Fibroblast of mammary gland (primary cell): Measurements from ENCODE around the gene DDX1.

Experiments
- DNase-seq: peaks from one replicate; pipeline ENCODE4 v3.0.0-alpha.2; 2010; ENCODE audit warnings: low read depth
- H3K4me3 ChIP-seq: 2 replicates; pipeline ENCODE4 v1.5.1; 2011; ENCODE audit warnings: low read depth, mild to moderate bottlenecking, low read length, moderate library complexity; ENCODE audit not compliant: control insufficient read depth
- CTCF ChIP-seq: conservative IDR thresholded peaks from 2 replicates; pipeline ENCODE4 v1.5.1; 2011; ENCODE audit warnings: low read depth, low read length, inconsistent platforms; ENCODE audit not compliant: control insufficient read depth, insufficient read depth

DDX1 gene

GRCh38 chr2:15556311-15556930 is 35.2 kb upstream of the DDX1 start:
- no peak for DNase-seq
- TF ChIP-seq CTCF: no peak
- H3K4me3 ChIP-seq: no peak overlapping the region

- TF ChIP-seq CTCF: no peak
- no peak overlapping the region for H3K4me3 ChIP-seq
- DNase-seq: no peak
These were observed 33.8 kb upstream of the DDX1 start for GRCh38 chr2:15557887-15558311.

DNA sequence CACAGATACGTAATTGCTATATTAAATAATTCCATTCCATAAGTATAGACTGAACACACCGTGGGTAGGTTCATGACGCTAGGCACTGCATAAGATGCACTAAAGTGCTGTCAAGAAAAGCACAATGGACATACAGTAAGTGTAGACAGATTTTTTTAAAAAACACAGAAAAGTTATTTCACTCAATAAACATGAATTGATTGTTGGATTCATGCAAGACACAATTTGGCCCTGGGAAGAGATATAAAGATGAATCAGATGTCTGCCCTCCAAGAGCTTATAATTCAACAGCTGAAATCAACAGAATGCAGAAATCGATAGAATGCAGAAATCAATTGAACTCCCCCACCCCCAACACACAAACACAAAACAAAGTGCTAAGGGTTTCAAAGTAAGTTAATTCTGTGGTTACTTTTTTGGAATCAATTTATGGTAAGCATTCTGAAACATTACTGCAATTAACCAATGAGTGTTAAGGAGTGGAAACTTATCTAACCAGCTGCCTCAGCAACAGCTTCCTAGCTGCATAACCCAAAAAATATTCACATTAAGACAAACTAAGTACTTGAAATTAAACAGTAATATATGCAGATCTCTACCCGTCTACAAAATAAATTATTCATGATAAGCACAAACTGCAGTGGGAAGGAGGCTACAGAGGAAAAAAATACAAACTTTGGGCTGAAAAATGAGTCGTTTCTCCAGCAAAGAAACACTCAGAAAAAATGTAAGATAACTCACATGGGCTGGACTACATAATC is 32.1 kb upstream of the DDX1 start:
- TF ChIP-seq CTCF: no peak
- H3K4me3 ChIP-seq: peak overlapping the region; percentile 85
- no peak for DNase-seq

DNA sequence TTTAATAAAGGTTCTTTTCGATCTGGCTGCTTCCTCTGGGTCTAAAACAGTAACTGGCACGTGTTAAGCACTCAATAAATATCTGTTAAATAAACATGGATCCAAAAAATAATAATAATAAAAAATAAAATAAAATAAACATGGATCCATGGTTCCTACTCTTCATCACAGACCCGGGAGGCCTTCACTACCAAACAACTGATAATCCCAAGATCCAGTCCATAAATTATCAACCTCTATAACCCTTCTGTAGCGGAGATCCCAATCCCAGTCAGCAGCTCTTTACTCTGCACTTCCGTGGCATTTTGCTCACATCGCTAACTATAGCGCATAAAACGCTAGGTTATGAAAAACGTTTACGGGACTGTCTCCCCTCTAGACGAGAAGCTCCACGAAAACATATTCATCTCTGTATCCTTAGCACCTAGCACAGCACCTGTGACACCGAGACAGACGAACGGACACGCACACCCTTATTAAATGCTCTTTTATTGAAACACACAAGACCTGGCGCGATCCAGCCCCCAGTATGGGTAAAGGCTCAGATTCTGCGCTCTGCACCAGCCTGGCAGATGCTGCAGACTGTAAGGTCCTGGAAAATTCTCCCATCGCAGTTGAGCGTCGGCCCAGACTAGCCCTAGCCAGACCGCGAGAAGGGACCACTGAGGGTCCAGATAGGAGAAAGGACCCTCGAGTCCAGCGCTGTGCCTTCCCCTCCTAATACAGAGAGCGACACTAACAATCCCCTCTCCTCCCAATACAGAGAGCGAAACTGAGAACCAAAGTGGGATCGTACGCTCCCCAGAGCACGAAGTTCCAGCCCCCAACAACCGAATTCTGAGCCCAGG is 31.3 kb upstream of the DDX1 start:
- DNase-seq: peak; percentile 26
- TF ChIP-seq CTCF: no peak
- H3K4me3 ChIP-seq: peak overlapping the region; percentile 85

GRCh38 chr2:15560988-15561573 is 30.6 kb upstream of the DDX1 start, which contains the start of gene NBAS:
Gene NBAS (minus strand): TSS chr2:15561334. CDS start chr2:15561304, 30 bp downstream.
- TF ChIP-seq CTCF: no peak
- DNase-seq: peak; percentile 87
- peak within 1 kb of the TSS; percentile 85 for H3K4me3 ChIP-seq
